DMS79 (cell line): ENCODE data around the gene CDHR2.

Experiments used
- DNase-seq: peaks from one replicate; lab custom pipeline; 2025; lab: John Stamatoyannopoulos, UW

Gene CDHR2

GRCh38 chr5:176620333-176620981 is 71.3 kb downstream of the CDHR2 start:
- DNase-seq: no peak

GRCh38 chr5:176621661-176622079 is 72.5 kb downstream of the CDHR2 start:
- no peak for DNase-seq

GRCh38 chr5:176624142-176624541 is 75.0 kb downstream of the CDHR2 start:
- no peak for DNase-seq

GRCh38 chr5:176624938-176625337 is 75.8 kb downstream of the CDHR2 start:
- DNase-seq: no peak

GRCh38 chr5:176625512-176625911 is 76.4 kb downstream of the CDHR2 start:
- no peak for DNase-seq

GRCh38 chr5:176625966-176626875 is 77.1 kb downstream of the CDHR2 start:
- DNase-seq: no peak

- DNase-seq: no peak
Observed at GRCh38 chr5:176626876-176627236, 77.7 kb downstream of the CDHR2 start.

GRCh38 chr5:176627582-176627981 is 78.4 kb downstream of the CDHR2 start:
- no peak for DNase-seq

- DNase-seq: no peak
Observed at GRCh38 chr5:176628406-176629228, 79.5 kb downstream of the CDHR2 start.

GRCh38 chr5:176629317-176629852 is 80.2 kb downstream of the CDHR2 start:
- no peak for DNase-seq

- no peak for DNase-seq
Observed at GRCh38 chr5:176629853-176630680, 80.9 kb downstream of the CDHR2 start, which contains the start of the genes EIF4E1B and SNCB. Gene EIF4E1B (plus strand): TSS chr5:176630675. CDS start chr5:176642788, 12,113 bp downstream. Gene SNCB (minus strand): TSS chr5:176630534. CDS start chr5:176629654, 880 bp downstream.

- no peak for DNase-seq
Observed at GRCh38 chr5:176630681-176631222, 81.6 kb downstream of the CDHR2 start.

GRCh38 chr5:176631383-176632200 is 82.5 kb downstream of the CDHR2 start:
- no peak for DNase-seq

GRCh38 chr5:176632745-176633144 is 83.6 kb downstream of the CDHR2 start:
- no peak for DNase-seq

GRCh38 chr5:176633598-176633997 is 84.5 kb downstream of the CDHR2 start:
- no peak for DNase-seq

- no peak for DNase-seq
Observed at GRCh38 chr5:176636426-176636825, 87.3 kb downstream of the CDHR2 start.

- DNase-seq: no peak
Observed at GRCh38 chr5:176637556-176637955, 88.4 kb downstream of the CDHR2 start.

- no peak for DNase-seq
Observed at GRCh38 chr5:176638437-176638836, 89.3 kb downstream of the CDHR2 start.

GRCh38 chr5:176639208-176639607 is 90.1 kb downstream of the CDHR2 start:
- DNase-seq: no peak

GRCh38 chr5:176639981-176640380 is 90.8 kb downstream of the CDHR2 start:
- no peak for DNase-seq
